Measurements from ENCODE around the gene LRP10.

DNA sequence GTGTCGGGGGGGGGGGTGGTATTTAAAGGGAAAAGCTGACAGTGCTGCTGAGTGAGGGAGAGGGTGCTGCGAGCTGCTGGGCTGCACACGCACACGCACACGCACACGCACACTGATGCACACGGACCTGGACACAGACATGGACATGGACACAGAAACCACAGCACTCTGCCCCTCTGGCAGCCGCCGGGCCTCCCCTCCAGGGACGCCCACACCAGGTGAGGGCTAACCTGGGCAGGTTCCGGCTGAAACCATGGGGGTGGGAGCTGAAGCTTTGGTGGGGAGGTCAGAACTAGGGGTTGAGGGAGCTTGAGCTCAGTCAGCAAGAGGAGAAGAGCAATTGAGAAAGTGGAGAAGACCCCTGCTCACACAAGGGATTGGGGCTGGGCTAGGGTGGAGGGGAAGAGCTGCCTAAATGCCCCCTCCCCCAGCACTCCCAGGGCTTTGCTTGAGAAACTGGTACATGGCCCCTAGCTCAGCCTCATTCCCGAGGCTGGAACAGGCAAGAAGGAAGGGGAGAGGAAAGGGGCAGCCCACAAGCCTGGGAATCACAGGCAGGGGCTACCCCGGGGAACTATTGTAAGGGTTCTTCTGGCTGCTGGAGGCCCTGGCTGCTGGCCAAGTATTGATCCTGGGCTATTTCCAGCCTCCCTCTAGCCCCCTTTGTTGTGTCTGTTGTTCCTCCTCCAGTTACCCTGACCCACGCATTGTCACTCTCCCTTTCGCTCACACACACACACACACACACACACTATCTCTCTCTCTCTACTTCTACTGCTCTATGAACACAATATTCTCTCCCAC lies 11.8 kb downstream of the LRP10 start, which contains the start of gene REM2:
- TF ChIP-seq POLR2A (IDR thresholded peaks at IDR 0.05; ENCODE audit: low read length) (no peak), GATA1 (IDR thresholded peaks at IDR 0.05; ENCODE audit: low read depth, low read length) (no peak)
